HepG2 (cell line): Measurements from ENCODE around the gene TEX261.

ENCODE experiments used
- CREB1 ChIP-seq, 2 experiments: fragments of 450-650 bp in 1 of 2; IDR thresholded peaks; 2 replicates each; pipeline ENCODE4 v1.6.1; 2016 to 2017; ENCODE audit warnings: control low read depth in 1 of 2, mild to moderate bottlenecking in 1 of 2, missing compliant biosample characterization in 1 of 2, missing genetic modification characterization in 1 of 2
- FOSL2 ChIP-seq: sonication (generic); formaldehyde crosslinking; IDR thresholded peaks from 2 replicates; pipeline ENCODE4 v1.4.0; 2020; ENCODE audit warnings: missing genetic modification reagents
- HMG20B ChIP-seq: conservative IDR thresholded peaks from 2 replicates; pipeline ENCODE4 v1.6.1; 2016; ENCODE audit warnings: missing genetic modification reagents, missing compliant biosample characterization
- KDM4B ChIP-seq: sonication (generic); formaldehyde crosslinking; IDR thresholded peaks from 2 replicates; pipeline ENCODE4 v1.4.0; 2020; ENCODE audit warnings: missing genetic modification reagents
- POGZ ChIP-seq: sonication (generic); formaldehyde crosslinking; IDR thresholded peaks from 2 replicates; pipeline ENCODE4 v1.4.0; 2020; ENCODE audit warnings: mild to moderate bottlenecking, missing genetic modification reagents
- POLR2A ChIP-seq, 2 experiments: IDR thresholded peaks; 2 replicates each; pipeline ENCODE4 v1.6.1; 2011; ENCODE audit warnings: low read depth in 2 of 2, low read length in 2 of 2, mild to moderate bottlenecking in 1 of 2, moderate library complexity in 1 of 2; ENCODE audit not compliant: insufficient read depth in 1 of 2
- POLR2AphosphoS5 ChIP-seq: IDR thresholded peaks from 2 replicates; pipeline ENCODE4 v1.6.1; 2012; ENCODE audit warnings: low read depth, low read length
- SMARCE1 ChIP-seq: fragments of 450-650 bp; IDR thresholded peaks from 2 replicates; pipeline ENCODE4 v1.6.1; 2017; ENCODE audit warnings: borderline replicate concordance
- STAG1 ChIP-seq: sonication (generic); formaldehyde crosslinking; IDR thresholded peaks from 2 replicates; pipeline ENCODE4 v1.4.0; 2020; ENCODE audit warnings: missing genetic modification reagents
- TEAD2 ChIP-seq: sonication (generic); formaldehyde crosslinking; IDR thresholded peaks from 2 replicates; pipeline ENCODE4 v1.9.0; 2021; ENCODE audit warnings: missing genetic modification reagents
- ZFP36L1 ChIP-seq: sonication (generic); formaldehyde crosslinking; IDR thresholded peaks from 2 replicates; pipeline ENCODE4 v1.8.0; 2022; ENCODE audit warnings: mild to moderate bottlenecking, missing genetic modification reagents, moderate library complexity

- TF ChIP-seq STAG1 (no peak), TEAD2 (no peak), SMARCE1 (no peak), POLR2AphosphoS5 (no peak), KDM4B (no peak), CREB1 (IDR thresholded peaks at IDR 0.05) (no peak), CREB1 (CRISPR knock-in tag; IDR thresholded peaks at IDR 0.05) (no peak), HMG20B (CRISPR knock-in tag) (no peak), ZFP36L1 (CRISPR knock-in tag) (no peak), POGZ (CRISPR knock-in tag) (no peak), POLR2A (IDR thresholded peaks at IDR 0.05; ENCODE audit: insufficient read depth in 1 of 2, low read depth in 2 of 2, low read length in 2 of 2) (no peak), FOSL2 (no peak)
Observed at GRCh38 chr2:70962211-70962884, 32.3 kb downstream of the TEX261 start.
